C4-2B (cell line): Measurements from ENCODE around the gene SIKE1.

Experiments
- H3K27ac ChIP-seq: fragments of 450-650 bp; 2 replicates; pipeline ENCODE4 v1.5.1; 2017
- CTCF ChIP-seq: fragments of 450-650 bp; conservative IDR thresholded peaks from 2 replicates; pipeline ENCODE4 v1.5.1; 2017; ENCODE audit warnings: mild to moderate bottlenecking
- ZFX ChIP-seq: fragments of 450-650 bp; IDR thresholded peaks from 2 replicates; pipeline ENCODE4 v1.6.1; 2017

Gene SIKE1

GRCh38 chr1:114753143-114753542 is 27.3 kb downstream of the SIKE1 start:
- no peak overlapping the region; the same call in 1 of the 2 replicates for H3K27ac ChIP-seq
- no peak for TF ChIP-seq ZFX
- TF ChIP-seq CTCF = no peak

- TF ChIP-seq CTCF = no peak
- TF ChIP-seq ZFX = no peak
- H3K27ac ChIP-seq = no peak overlapping the region
Observed at GRCh38 chr1:114750780-114751179, 29.7 kb downstream of the SIKE1 start.

GRCh38 chr1:114749835-114750234 is 30.6 kb downstream of the SIKE1 start:
- no peak for TF ChIP-seq CTCF
- TF ChIP-seq ZFX = no peak
- no peak overlapping the region for H3K27ac ChIP-seq

- no peak overlapping the region for H3K27ac ChIP-seq
Observed at GRCh38 chr1:114746450-114747121, 33.9 kb downstream of the SIKE1 start.

GRCh38 chr1:114745291-114745690 is 35.2 kb downstream of the SIKE1 start:
- no peak overlapping the region for H3K27ac ChIP-seq
- no peak for TF ChIP-seq CTCF
- TF ChIP-seq ZFX = no peak

More at GRCh38 chr1:114746450-114747121, 33.9 kb downstream of the SIKE1 start:
- no peak for TF ChIP-seq ZFX
- no peak for TF ChIP-seq CTCF

GRCh38 chr1:114741963-114742746 is 38.3 kb downstream of the SIKE1 start:
- H3K27ac ChIP-seq = no peak overlapping the region
- TF ChIP-seq CTCF = no peak
- TF ChIP-seq ZFX = no peak

- TF ChIP-seq ZFX = no peak
- TF ChIP-seq CTCF = no peak
Observed at GRCh38 chr1:114740331-114740730, 40.2 kb downstream of the SIKE1 start.

More at GRCh38 chr1:114740331-114740730, 40.2 kb downstream of the SIKE1 start:
- H3K27ac ChIP-seq = no peak overlapping the region
